ENCODE results near the gene GARIN3.

DNA sequence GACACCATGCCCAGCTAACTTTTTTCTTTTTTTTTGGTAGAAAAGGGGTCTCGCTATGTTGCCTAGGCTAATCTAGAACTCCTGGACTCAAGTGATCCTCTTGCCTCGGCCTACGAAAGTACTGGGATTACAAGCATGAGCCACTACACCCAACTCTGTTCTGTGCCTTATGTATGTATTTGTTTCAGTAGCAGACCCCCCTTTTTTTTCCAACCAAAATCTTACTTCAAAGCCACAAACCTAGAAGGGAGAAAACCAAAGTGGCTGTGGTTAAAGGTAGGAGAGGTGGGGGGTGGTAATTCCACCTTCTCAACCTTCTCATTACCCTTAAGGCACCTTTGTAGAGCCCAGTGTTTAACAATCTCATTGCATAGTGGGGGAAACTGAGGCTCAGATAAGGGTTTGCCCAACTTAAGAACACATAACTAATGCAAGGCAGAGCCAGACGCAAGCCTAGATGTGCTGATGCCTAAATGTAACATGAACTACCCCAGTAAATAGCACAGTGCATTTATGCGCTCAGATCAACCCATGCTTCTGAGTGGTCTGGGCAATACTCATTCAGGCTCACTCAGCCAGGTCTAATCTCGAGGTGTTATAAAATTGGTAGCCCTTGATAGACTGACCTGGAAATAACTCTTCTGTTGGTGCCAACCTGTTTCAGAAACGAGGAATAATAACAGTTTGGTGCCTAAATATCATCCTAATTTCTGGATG, 47.6 kb upstream of the GARIN3 start:
- TF ChIP-seq FUS (optimal IDR thresholded peaks at IDR 0.05; ENCODE audit: low read depth, low read length), result no peak
- TF ChIP-seq SUPT5H (IDR thresholded peaks at IDR 0.05), result no peak
- TF ChIP-seq, protein P1, sequence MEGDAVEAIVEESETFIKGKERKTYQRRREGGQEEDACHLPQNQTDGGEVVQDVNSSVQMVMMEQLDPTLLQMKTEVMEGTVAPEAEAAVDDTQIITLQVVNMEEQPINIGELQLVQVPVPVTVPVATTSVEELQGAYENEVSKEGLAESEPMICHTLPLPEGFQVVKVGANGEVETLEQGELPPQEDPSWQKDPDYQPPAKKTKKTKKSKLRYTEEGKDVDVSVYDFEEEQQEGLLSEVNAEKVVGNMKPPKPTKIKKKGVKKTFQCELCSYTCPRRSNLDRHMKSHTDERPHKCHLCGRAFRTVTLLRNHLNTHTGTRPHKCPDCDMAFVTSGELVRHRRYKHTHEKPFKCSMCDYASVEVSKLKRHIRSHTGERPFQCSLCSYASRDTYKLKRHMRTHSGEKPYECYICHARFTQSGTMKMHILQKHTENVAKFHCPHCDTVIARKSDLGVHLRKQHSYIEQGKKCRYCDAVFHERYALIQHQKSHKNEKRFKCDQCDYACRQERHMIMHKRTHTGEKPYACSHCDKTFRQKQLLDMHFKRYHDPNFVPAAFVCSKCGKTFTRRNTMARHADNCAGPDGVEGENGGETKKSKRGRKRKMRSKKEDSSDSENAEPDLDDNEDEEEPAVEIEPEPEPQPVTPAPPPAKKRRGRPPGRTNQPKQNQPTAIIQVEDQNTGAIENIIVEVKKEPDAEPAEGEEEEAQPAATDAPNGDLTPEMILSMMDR (IDR thresholded peaks at IDR 0.05 in 2 of 3, conservative IDR thresholded peaks at IDR 0.05 in 1 of 3; ENCODE audit: insufficient read depth in 2 of 3, low read depth in 1 of 3, low read length in 3 of 3), result no peak
- TF ChIP-seq RFX5 (IDR thresholded peaks at IDR 0.05; ENCODE audit: low read depth, low read length), result no peak
- TF ChIP-seq SMAD1 (IDR thresholded peaks at IDR 0.05; ENCODE audit: low read depth, low read length, partially characterized antibody), result no peak
- TF ChIP-seq TEAD4 (IDR thresholded peaks at IDR 0.05; ENCODE audit: low read length), result no peak
- no peak for TF ChIP-seq TEAD4 (CRISPR knock-in tag; IDR thresholded peaks at IDR 0.05; ENCODE audit: borderline replicate concordance)
- TF ChIP-seq, protein P2, sequence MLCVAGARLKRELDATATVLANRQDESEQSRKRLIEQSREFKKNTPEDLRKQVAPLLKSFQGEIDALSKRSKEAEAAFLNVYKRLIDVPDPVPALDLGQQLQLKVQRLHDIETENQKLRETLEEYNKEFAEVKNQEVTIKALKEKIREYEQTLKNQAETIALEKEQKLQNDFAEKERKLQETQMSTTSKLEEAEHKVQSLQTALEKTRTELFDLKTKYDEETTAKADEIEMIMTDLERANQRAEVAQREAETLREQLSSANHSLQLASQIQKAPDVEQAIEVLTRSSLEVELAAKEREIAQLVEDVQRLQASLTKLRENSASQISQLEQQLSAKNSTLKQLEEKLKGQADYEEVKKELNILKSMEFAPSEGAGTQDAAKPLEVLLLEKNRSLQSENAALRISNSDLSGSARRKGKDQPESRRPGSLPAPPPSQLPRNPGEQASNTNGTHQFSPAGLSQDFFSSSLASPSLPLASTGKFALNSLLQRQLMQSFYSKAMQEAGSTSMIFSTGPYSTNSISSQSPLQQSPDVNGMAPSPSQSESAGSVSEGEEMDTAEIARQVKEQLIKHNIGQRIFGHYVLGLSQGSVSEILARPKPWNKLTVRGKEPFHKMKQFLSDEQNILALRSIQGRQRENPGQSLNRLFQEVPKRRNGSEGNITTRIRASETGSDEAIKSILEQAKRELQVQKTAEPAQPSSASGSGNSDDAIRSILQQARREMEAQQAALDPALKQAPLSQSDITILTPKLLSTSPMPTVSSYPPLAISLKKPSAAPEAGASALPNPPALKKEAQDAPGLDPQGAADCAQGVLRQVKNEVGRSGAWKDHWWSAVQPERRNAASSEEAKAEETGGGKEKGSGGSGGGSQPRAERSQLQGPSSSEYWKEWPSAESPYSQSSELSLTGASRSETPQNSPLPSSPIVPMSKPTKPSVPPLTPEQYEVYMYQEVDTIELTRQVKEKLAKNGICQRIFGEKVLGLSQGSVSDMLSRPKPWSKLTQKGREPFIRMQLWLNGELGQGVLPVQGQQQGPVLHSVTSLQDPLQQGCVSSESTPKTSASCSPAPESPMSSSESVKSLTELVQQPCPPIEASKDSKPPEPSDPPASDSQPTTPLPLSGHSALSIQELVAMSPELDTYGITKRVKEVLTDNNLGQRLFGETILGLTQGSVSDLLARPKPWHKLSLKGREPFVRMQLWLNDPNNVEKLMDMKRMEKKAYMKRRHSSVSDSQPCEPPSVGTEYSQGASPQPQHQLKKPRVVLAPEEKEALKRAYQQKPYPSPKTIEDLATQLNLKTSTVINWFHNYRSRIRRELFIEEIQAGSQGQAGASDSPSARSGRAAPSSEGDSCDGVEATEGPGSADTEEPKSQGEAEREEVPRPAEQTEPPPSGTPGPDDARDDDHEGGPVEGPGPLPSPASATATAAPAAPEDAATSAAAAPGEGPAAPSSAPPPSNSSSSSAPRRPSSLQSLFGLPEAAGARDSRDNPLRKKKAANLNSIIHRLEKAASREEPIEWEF (CRISPR knock-in tag; IDR thresholded peaks at IDR 0.05), result no peak
- no peak for TF ChIP-seq MYC (IDR thresholded peaks at IDR 0.05; ENCODE audit: low read depth, low read length)
- no peak for TF ChIP-seq MYC (CRISPR knock-in tag; IDR thresholded peaks at IDR 0.05; ENCODE audit: borderline replicate concordance, low read depth)
- no peak for TF ChIP-seq BRD9 (IDR thresholded peaks at IDR 0.05; ENCODE audit: low read depth, partially characterized antibody)
- no peak for TF ChIP-seq GATAD2A (IDR thresholded peaks at IDR 0.05)
